Omental fat pad (tissue), 4 donors: ENCODE results near the gene NGDN. TPM values are rescaled to one million over a fixed set of nuclear protein-coding genes. Genes with fewer than 3 reads are reported as not detected.
"Not testable (repeated sequence)": the region's sequence is repeated elsewhere in the genome, so short reads cannot be mapped to it uniquely, and the experiment has no call there.

Experiments
- ATAC-seq: fragments of 150-250 bp; one replicate; pipeline ENCODE4 v1.9.1; 2016; ENCODE audit warnings: mild to moderate bottlenecking, moderate library complexity; ENCODE audit not compliant: low FRiP score
- DNase-seq: peaks from one replicate; pipeline ENCODE4 v3.0.0-alpha.2; 2019; ENCODE audit warnings: low spot score
- CTCF ChIP-seq, 3 donors: fragments of 450-650 bp; IDR thresholded peaks; one replicate each; pipeline ENCODE4 v1.5.1; 2016 to 2017; ENCODE audit warnings: antibody characterized with exemption in 3 of 3, mild to moderate bottlenecking in 3 of 3, moderate library complexity in 2 of 3
- total RNA-seq, 4 donors: library from RNA; depleted of rRNA; stranded (reverse); fragments of >200 nt; gene quantifications; one replicate each; pipeline ENCODE4 v1.1.0, GENCODE V29; 2016

Gene NGDN
- total RNA-seq, result 10 to 100 TPM; 25.4 to 62.3 (median 33.5) TPM

- ATAC-seq (peak; percentile 100), DNase-seq (peak; percentile 92)
- TF ChIP-seq CTCF (IDR thresholded peaks at IDR 0.05), result peak in 2 of 3 donors; percentile 61 to 90
These were observed at the start of gene NGDN for GRCh38 chr14:23469127-23469905. TSS of gene NGDN (plus strand) at chr14:23469703. CDS start at chr14:23469716, 13 bp downstream.

- TF ChIP-seq CTCF (IDR thresholded peaks at IDR 0.05), result no peak
- ATAC-seq, result no peak
These were observed 47.9 kb upstream of the NGDN start for GRCh38 chr14:23421594-23421993.

GRCh38 chr14:23423657-23424056 is 45.8 kb upstream of the NGDN start:
- no peak for TF ChIP-seq CTCF (IDR thresholded peaks at IDR 0.05)
- DNase-seq (no peak), ATAC-seq (no peak)

More at GRCh38 chr14:23421594-23421993, 47.9 kb upstream of the NGDN start:
- no peak for DNase-seq

- no peak for TF ChIP-seq CTCF (IDR thresholded peaks at IDR 0.05)
- DNase-seq (no peak), ATAC-seq (no peak)
These were observed 44.3 kb upstream of the NGDN start for GRCh38 chr14:23425169-23425568.

- ATAC-seq, DNase-seq: not testable (repeated sequence)
These were observed 43.7 kb upstream of the NGDN start for GRCh38 chr14:23425798-23426197.

GRCh38 chr14:23428686-23429495 is 40.6 kb upstream of the NGDN start:
- no peak for DNase-seq
- no peak for TF ChIP-seq CTCF (IDR thresholded peaks at IDR 0.05)
- no peak for ATAC-seq

GRCh38 chr14:23430016-23430722 is 39.3 kb upstream of the NGDN start:
- no peak for TF ChIP-seq CTCF (IDR thresholded peaks at IDR 0.05)

More at GRCh38 chr14:23430016-23430722, 39.3 kb upstream of the NGDN start:
- DNase-seq (no peak), ATAC-seq (no peak)
